HL-60 (cell line): ENCODE results near the gene INVS.
"Not testable (repeated sequence)": the region's sequence is repeated elsewhere in the genome, so short reads cannot be mapped to it uniquely, and the experiment has no call there.

Experiments
- DNase-seq, 2 experiments: peaks; one replicate each; pipeline ENCODE4 v3.0.0-alpha.2; 2010 to 2020; ENCODE audit warnings: low read depth in 1 of 2, low spot score in 1 of 2
- H3K27ac ChIP-seq: fragments of 250-450 bp; sonication (Bioruptor Pico); replicated peaks from 2 replicates; pipeline ENCODE4 v1.5.1; 2020; ENCODE audit warnings: mild to moderate bottlenecking, moderate library complexity
- H3K27me3 ChIP-seq: fragments of 250-450 bp; sonication (Bioruptor Pico); 2 replicates; pipeline ENCODE4 v1.5.1; 2021; ENCODE audit warnings: mild to moderate bottlenecking, moderate library complexity; ENCODE audit not compliant: insufficient read depth, poor library complexity, severe bottlenecking
- H3K4me3 ChIP-seq: replicated peaks from 2 replicates; pipeline ENCODE4 v1.5.1; 2011; ENCODE audit warnings: mild to moderate bottlenecking, control low read depth, low read length; ENCODE audit not compliant: insufficient read depth
- GABPA ChIP-seq: IDR thresholded peaks from 2 replicates; pipeline ENCODE4 v1.6.1; 2012; ENCODE audit warnings: low read depth
- POLR2AphosphoS5 ChIP-seq: IDR thresholded peaks from 2 replicates; pipeline ENCODE4 v1.6.1; 2012; ENCODE audit warnings: low read depth
- SPI1 ChIP-seq: IDR thresholded peaks from 2 replicates; pipeline ENCODE4 v1.6.1; 2012; ENCODE audit warnings: low read depth, mild to moderate bottlenecking, borderline replicate concordance
- TF ChIP-seq, protein P1 (sequence below): IDR thresholded peaks from one replicate; pipeline ENCODE4 v1.5.1; 2011; ENCODE audit warnings: low read length, control low read depth, inconsistent platforms; ENCODE audit not compliant: insufficient read depth
- TF ChIP-seq, protein P2 (sequence below): IDR thresholded peaks from 2 replicates; pipeline ENCODE4 v1.6.1; 2012; ENCODE audit warnings: low read depth; ENCODE audit not compliant: insufficient replicate concordance

Gene INVS

DNA sequence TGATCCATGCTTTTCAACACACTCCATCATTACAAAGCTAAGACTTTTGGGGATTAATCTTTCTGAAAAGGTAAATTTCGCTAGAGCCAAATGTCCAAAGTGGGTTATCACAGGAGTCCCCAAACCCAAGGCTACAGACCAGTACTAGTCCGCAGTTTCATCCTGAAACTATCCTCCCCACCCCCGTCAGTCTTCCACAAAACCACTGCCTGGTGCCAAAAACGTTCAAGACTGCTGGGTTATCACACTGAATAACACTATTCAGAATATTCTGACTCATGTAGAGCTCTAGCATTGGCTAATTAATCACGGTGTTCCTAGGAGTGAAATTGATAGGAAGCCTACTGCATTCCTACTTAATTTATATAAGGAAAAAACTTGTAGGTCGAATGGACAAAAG is 24.9 kb upstream of the INVS start:
- DNase-seq, result no peak
- TF ChIP-seq GABPA, result no peak
- no peak for TF ChIP-seq SPI1
- TF ChIP-seq, protein P1, sequence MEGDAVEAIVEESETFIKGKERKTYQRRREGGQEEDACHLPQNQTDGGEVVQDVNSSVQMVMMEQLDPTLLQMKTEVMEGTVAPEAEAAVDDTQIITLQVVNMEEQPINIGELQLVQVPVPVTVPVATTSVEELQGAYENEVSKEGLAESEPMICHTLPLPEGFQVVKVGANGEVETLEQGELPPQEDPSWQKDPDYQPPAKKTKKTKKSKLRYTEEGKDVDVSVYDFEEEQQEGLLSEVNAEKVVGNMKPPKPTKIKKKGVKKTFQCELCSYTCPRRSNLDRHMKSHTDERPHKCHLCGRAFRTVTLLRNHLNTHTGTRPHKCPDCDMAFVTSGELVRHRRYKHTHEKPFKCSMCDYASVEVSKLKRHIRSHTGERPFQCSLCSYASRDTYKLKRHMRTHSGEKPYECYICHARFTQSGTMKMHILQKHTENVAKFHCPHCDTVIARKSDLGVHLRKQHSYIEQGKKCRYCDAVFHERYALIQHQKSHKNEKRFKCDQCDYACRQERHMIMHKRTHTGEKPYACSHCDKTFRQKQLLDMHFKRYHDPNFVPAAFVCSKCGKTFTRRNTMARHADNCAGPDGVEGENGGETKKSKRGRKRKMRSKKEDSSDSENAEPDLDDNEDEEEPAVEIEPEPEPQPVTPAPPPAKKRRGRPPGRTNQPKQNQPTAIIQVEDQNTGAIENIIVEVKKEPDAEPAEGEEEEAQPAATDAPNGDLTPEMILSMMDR, result no peak
- TF ChIP-seq POLR2AphosphoS5, result no peak
- TF ChIP-seq, protein P2, sequence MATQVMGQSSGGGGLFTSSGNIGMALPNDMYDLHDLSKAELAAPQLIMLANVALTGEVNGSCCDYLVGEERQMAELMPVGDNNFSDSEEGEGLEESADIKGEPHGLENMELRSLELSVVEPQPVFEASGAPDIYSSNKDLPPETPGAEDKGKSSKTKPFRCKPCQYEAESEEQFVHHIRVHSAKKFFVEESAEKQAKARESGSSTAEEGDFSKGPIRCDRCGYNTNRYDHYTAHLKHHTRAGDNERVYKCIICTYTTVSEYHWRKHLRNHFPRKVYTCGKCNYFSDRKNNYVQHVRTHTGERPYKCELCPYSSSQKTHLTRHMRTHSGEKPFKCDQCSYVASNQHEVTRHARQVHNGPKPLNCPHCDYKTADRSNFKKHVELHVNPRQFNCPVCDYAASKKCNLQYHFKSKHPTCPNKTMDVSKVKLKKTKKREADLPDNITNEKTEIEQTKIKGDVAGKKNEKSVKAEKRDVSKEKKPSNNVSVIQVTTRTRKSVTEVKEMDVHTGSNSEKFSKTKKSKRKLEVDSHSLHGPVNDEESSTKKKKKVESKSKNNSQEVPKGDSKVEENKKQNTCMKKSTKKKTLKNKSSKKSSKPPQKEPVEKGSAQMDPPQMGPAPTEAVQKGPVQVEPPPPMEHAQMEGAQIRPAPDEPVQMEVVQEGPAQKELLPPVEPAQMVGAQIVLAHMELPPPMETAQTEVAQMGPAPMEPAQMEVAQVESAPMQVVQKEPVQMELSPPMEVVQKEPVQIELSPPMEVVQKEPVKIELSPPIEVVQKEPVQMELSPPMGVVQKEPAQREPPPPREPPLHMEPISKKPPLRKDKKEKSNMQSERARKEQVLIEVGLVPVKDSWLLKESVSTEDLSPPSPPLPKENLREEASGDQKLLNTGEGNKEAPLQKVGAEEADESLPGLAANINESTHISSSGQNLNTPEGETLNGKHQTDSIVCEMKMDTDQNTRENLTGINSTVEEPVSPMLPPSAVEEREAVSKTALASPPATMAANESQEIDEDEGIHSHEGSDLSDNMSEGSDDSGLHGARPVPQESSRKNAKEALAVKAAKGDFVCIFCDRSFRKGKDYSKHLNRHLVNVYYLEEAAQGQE, result no peak
- Histone ChIP-seq H3K27ac (no peak overlapping the region), H3K4me3 (no peak overlapping the region), H3K27me3 (no peaks in the 10 kb centered on the region)

DNA sequence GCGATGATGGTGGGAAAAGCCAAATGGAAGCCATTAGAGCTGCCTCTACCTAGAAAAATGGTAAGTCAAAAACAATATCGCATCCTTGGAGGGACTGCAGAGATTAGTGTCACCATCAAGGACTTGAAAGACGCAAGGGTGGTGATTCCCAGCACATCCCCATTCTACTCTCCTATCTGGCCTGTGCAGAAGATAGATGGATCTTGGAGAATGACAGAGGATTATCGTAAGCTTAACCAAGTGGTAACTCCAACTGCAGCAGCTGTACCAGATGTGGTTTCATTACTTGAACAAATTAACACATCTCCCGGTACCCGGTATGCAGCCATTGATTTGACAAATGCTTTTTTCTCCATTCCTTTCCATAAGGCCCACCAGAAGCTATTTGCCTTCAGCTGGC is 24.1 kb upstream of the INVS start:
- no peak for TF ChIP-seq SPI1
- TF ChIP-seq POLR2AphosphoS5, result no peak
- TF ChIP-seq GABPA, result no peak
- TF ChIP-seq, protein P2, result no peak
- TF ChIP-seq, protein P1, result no peak
- Histone ChIP-seq H3K27ac (no peak overlapping the region), H3K27me3 (no peaks in the 10 kb centered on the region), H3K4me3 (no peak overlapping the region)
- no peak for DNase-seq

DNA sequence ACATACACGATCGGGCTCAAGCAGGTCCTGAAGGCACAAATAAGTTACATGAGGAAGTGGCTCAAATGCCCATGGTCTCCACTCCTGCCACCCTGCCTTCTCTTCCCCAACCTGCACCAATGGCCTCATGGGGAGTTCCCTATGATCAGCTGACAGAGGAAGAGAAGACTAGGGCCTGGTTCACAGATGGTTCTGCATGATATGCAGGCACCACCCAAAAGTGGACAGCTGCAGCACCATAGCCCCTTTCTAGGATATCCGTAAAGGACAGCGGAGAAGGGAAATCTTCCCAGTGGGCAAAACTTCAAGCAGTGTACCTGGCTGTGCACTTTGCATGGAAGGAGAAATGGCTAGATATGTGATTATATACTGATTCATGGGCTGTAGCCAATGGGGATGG is 22.8 kb upstream of the INVS start:
- H3K4me3 ChIP-seq, H3K27ac ChIP-seq, DNase-seq: not testable (repeated sequence)

DNA sequence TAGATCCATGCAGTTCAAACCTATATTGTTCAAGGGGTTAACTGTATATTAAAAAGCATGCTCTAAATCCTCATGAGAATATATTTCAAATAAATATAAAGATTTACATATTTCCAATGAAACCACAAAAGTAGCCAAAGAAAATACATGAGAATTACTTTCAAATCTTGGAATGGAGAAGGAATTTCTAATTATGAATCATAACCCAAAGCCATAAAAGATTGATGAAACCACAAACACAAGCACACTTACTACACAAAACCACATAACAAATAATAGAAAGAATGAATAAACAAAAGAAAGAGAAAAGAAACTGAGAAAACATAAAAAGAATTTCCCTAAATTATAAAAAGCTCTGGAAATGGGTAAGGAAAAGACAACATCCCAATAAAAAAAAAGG is 16.3 kb upstream of the INVS start:
- no peak for TF ChIP-seq GABPA
- TF ChIP-seq, protein P1, result no peak
- no peak for TF ChIP-seq SPI1
- TF ChIP-seq, protein P2, result no peak
- TF ChIP-seq POLR2AphosphoS5, result no peak
- no peak for DNase-seq
- Histone ChIP-seq H3K27ac (no peak overlapping the region), H3K27me3 (no peaks in the 10 kb centered on the region), H3K4me3 (no peak overlapping the region)

More for the DNA sequence above, 22.8 kb upstream of the INVS start:
- not testable (repeated sequence) for H3K27me3 ChIP-seq
